ENCODE data around the gene FCRLB.

GRCh38 chr1:161676441-161676840 lies 44.9 kb upstream of the FCRLB start:
- TF ChIP-seq CTCF (IDR thresholded peaks at IDR 0.05), result no peak
- TF ChIP-seq POLR2A (IDR thresholded peaks at IDR 0.05), result no peak
- no peak for TF ChIP-seq EP300 (IDR thresholded peaks at IDR 0.05; ENCODE audit: low read depth)
- TF ChIP-seq POLR2AphosphoS5 (IDR thresholded peaks at IDR 0.05), result no peak

Measured in transverse colon (tissue), 4 donors.